NB4 (cell line): ENCODE measurements around the gene ADAMTS12.

Source experiments
- DNase-seq: peaks from one replicate; pipeline ENCODE4 v3.0.0; 2010; ENCODE audit warnings: low read depth
- H3K4me3 ChIP-seq: one replicate; pipeline ENCODE4 v1.5.1; 2011; ENCODE audit warnings: mild to moderate bottlenecking, low read depth, low read length, moderate library complexity
- MYC ChIP-seq: IDR thresholded peaks from 2 replicates; pipeline ENCODE4 v1.6.1; 2011; ENCODE audit warnings: low read depth, low read length
- POLR2A ChIP-seq: IDR thresholded peaks from 2 replicates; pipeline ENCODE4 v1.6.1; 2011; ENCODE audit warnings: mild to moderate bottlenecking; ENCODE audit not compliant: insufficient read length; ENCODE audit errors: extremely low read depth
- TF ChIP-seq, protein P1 (sequence below): IDR thresholded peaks from one replicate; pipeline ENCODE4 v1.5.1; 2012; ENCODE audit warnings: low read depth, low read length
- TF ChIP-seq, protein P2 (sequence below): IDR thresholded peaks from 2 replicates; pipeline ENCODE4 v1.6.1; 2011; ENCODE audit warnings: low read depth, low read length

ADAMTS12 gene

DNA sequence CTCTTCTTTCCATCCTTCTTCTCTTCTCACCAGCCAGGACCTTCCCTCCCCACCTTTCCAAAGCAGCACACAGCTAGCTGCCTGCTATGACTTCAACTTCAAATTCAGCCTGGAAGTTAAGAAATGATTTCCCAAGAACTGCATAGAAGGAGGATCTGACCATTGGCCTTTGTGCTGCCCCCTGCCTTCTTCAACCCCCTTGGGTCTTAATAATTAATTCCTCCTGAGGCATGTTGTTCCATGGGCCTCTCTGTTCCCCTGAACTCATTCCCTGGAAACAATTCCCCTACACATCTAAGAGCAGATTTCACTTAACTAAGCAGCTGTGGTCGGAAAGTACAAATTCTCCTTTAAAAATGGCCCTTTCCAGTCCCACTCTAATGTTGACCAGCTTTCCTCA is 62.4 kb downstream of the ADAMTS12 start:
- no peak for DNase-seq
- H3K4me3 ChIP-seq, result no peak overlapping the region
- no peak for TF ChIP-seq POLR2A
- TF ChIP-seq MYC, result no peak
- TF ChIP-seq, protein P1, sequence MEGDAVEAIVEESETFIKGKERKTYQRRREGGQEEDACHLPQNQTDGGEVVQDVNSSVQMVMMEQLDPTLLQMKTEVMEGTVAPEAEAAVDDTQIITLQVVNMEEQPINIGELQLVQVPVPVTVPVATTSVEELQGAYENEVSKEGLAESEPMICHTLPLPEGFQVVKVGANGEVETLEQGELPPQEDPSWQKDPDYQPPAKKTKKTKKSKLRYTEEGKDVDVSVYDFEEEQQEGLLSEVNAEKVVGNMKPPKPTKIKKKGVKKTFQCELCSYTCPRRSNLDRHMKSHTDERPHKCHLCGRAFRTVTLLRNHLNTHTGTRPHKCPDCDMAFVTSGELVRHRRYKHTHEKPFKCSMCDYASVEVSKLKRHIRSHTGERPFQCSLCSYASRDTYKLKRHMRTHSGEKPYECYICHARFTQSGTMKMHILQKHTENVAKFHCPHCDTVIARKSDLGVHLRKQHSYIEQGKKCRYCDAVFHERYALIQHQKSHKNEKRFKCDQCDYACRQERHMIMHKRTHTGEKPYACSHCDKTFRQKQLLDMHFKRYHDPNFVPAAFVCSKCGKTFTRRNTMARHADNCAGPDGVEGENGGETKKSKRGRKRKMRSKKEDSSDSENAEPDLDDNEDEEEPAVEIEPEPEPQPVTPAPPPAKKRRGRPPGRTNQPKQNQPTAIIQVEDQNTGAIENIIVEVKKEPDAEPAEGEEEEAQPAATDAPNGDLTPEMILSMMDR, result no peak
- TF ChIP-seq, protein P2, sequence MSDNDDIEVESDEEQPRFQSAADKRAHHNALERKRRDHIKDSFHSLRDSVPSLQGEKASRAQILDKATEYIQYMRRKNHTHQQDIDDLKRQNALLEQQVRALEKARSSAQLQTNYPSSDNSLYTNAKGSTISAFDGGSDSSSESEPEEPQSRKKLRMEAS, result no peak

DNA sequence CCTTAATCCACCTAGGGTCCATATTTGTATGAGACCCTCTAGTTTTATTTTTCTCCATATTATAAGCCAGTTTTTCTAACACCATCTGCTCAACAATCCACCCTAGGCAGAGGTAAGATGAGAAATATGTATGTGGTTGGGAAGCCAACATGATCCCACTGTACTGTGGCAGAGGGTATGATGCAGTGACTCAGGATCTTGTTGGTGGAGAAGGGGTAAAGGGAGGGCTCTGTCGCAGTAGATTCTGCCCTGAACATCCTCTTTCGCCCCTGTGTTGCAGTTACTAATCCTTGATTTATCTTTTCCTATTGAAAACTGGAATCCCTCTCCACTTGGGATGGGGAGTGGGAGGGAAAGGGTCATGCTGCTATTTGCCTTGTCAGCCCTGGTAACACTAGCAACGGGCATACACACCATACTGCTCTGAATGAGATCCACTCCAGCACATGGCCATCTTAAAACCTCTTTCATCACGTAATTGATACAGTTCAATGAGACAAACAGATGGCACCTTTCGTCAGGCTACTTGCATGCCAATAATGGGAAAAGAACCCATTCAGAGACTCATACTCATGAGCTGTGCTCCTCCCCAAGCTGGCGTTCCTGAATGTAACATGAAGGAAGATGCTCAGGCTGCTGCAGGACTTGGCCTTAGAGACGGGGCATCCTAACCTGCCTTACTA is 63.0 kb downstream of the ADAMTS12 start:
- DNase-seq, result no peak
- no peak overlapping the region for H3K4me3 ChIP-seq
- TF ChIP-seq POLR2A (no peak), MYC (no peak)
- TF ChIP-seq, protein P1, result no peak
- TF ChIP-seq, protein P2, result no peak

DNA sequence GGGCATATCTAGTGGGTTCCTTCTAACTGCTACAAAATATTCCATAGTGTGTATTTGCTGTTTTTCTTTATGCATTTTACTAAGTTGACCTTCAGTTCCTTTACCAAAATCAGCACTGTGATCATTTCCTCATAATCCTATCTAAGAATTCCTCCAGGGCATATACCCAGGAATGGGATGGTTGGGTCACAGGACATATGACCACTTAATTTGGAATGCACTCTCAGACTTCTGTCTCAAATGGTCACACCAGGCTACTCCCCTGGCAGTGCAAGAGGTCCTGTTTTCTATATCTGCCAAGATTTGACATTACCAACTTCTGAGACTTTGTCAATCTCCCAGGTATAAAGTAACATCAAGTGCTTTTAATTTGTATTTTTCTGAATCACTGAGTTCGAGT is 63.9 kb downstream of the ADAMTS12 start:
- H3K4me3 ChIP-seq, result no peak overlapping the region
- no peak for DNase-seq
- TF ChIP-seq POLR2A (no peak), MYC (no peak)
- TF ChIP-seq, protein P1, result no peak
- TF ChIP-seq, protein P2, result no peak

DNA sequence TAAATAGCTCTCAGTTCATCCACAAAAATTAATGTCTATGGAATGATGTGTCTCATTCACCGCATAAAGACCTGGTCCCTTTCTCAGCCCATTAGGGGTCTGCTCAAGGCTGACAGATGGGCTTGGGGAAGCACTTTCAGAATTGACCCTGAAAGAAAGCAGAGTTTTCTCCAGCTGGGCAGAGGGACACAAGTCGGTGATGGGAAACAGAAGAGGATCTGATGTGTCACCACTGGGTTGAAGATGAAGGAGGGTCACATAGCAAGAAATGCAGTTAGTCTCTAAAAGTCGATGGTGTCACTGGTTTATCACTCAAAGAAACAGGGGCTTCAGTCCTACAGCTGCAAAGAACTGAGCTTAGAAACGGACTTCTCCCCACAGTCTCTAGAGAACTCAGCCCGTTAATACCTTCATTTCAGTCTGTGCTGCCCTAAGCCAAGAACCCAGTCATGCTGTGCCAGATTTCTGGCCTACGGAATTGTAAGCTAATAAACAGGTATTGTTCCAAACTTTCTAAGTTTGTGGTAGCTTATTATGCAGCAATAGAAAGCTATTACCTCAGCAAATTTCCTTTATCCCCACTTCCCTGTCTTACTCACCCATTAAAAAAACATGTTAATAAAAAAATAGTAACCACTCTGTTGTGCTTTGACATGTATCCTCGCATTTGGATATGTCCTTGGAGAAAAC is 64.6 kb downstream of the ADAMTS12 start:
- DNase-seq, result no peak
- H3K4me3 ChIP-seq, result no peak overlapping the region
- no peak for TF ChIP-seq POLR2A
- TF ChIP-seq, protein P2, result no peak
- TF ChIP-seq, protein P1, result no peak
- no peak for TF ChIP-seq MYC

DNA sequence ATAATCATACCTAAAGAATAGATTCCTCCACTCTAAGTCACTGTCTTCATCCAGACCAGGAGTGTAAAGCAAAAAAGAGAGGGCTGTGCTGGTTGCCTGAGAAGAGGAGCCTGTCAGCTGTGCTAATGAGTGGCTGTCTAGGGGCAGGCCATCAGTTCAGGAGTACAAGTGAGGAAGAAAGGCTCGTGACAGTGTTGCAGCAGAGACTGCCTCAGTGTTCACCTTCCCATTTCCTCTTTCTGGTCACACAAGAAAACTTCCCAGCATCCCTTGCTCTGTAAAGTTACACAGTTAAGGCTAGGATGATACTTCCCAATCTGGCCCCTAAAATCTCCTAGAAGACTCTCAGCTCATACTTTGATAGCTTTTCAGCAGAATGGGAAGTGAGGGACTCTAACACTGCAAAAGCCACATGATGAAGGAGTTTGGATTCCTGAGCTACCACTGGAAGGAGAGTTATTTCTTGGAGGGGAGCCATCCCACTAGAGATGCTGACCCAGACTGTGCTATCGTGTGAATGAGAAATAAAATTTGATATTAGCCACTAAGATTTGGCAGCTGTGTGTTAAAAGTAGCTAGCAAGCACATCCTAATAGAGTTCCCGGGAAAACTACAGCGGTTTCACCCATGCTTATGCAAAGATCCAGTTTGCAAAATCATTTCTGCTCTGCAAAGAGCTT is 67.1 kb downstream of the ADAMTS12 start:
- DNase-seq, result peak; percentile 32
- no peak overlapping the region for H3K4me3 ChIP-seq
- TF ChIP-seq, protein P1, result no peak
- TF ChIP-seq POLR2A, result no peak
